HG02885 (cell line): ENCODE measurements around the gene STXBP6.

Source experiments
- ATAC-seq: cut with Tn5 transposase; IDR thresholded peaks from one replicate; pipeline ENCODE4 v1.9.1; 2021; ENCODE audit warnings: mild to moderate bottlenecking; ENCODE audit not compliant: unreplicated experiment, poor library complexity

STXBP6 gene

GRCh38 chr14:24991288-24991687 is 58.7 kb downstream of the STXBP6 start:
- ATAC-seq = no peak

- ATAC-seq = no peak
These were observed 59.2 kb downstream of the STXBP6 start for GRCh38 chr14:24990773-24991172.

GRCh38 chr14:24990050-24990449 is 59.9 kb downstream of the STXBP6 start:
- no peak for ATAC-seq

GRCh38 chr14:24988760-24989159 is 61.2 kb downstream of the STXBP6 start:
- ATAC-seq = no peak

- ATAC-seq = no peak
These were observed 63.6 kb downstream of the STXBP6 start for GRCh38 chr14:24986206-24986893.

GRCh38 chr14:24984846-24985589 is 64.9 kb downstream of the STXBP6 start:
- no peak for ATAC-seq

GRCh38 chr14:24982472-24983155 is 67.3 kb downstream of the STXBP6 start:
- no peak for ATAC-seq

GRCh38 chr14:24979725-24980239 is 70.2 kb downstream of the STXBP6 start:
- ATAC-seq = no peak

GRCh38 chr14:24978862-24979724 is 70.9 kb downstream of the STXBP6 start:
- ATAC-seq = peak; percentile 64

GRCh38 chr14:24976602-24977001 is 73.3 kb downstream of the STXBP6 start:
- ATAC-seq = no peak

GRCh38 chr14:24975393-24975792 is 74.6 kb downstream of the STXBP6 start:
- ATAC-seq = no peak

- ATAC-seq = no peak
These were observed 75.2 kb downstream of the STXBP6 start for GRCh38 chr14:24974591-24975374.

- ATAC-seq = no peak
These were observed 77.1 kb downstream of the STXBP6 start for GRCh38 chr14:24972844-24973243.

- ATAC-seq = no peak
These were observed 78.7 kb downstream of the STXBP6 start for GRCh38 chr14:24971255-24971654.

GRCh38 chr14:24966579-24966964 is 83.4 kb downstream of the STXBP6 start:
- ATAC-seq = no peak

- ATAC-seq = no peak
These were observed 83.9 kb downstream of the STXBP6 start for GRCh38 chr14:24965934-24966578.

- no peak for ATAC-seq
These were observed 84.4 kb downstream of the STXBP6 start for GRCh38 chr14:24965578-24965933.

GRCh38 chr14:24964591-24964990 is 85.4 kb downstream of the STXBP6 start:
- ATAC-seq = no peak

- no peak for ATAC-seq
These were observed 85.9 kb downstream of the STXBP6 start for GRCh38 chr14:24964048-24964447.
